BE2C (cell line): ENCODE measurements around the gene TXNL4A.
A peak's percentile ranks its signal among the peaks of the same experiment; 100 is the strongest.

Source experiments
- DNase-seq: peaks from one replicate; pipeline ENCODE4 v3.0.0-alpha.2; 2020
- H3K27me3 ChIP-seq: fragments of 250-450 bp; sonication (Bioruptor Pico); 2 replicates; pipeline ENCODE4 v1.5.1; 2020; ENCODE audit warnings: mild to moderate bottlenecking
- H3K36me3 ChIP-seq: fragments of 250-450 bp; sonication (Bioruptor Pico); 2 replicates; pipeline ENCODE4 v1.5.1; 2020; ENCODE audit warnings: mild to moderate bottlenecking
- H3K4me1 ChIP-seq: fragments of 250-450 bp; sonication (Bioruptor Pico); 2 replicates; pipeline ENCODE4 v1.5.1; 2020
- H3K4me3 ChIP-seq: 2 replicates; pipeline ENCODE4 v1.5.1; 2011; ENCODE audit warnings: low read depth, low read length
- H3K9me3 ChIP-seq: fragments of 250-450 bp; sonication (Bioruptor Pico); 2 replicates; pipeline ENCODE4 v1.5.1; 2020
- TF ChIP-seq, protein P1 (sequence below): IDR thresholded peaks from 2 replicates; pipeline ENCODE4 v1.5.1; 2012; ENCODE audit warnings: mild to moderate bottlenecking, low read depth, low read length

TXNL4A gene

DNA sequence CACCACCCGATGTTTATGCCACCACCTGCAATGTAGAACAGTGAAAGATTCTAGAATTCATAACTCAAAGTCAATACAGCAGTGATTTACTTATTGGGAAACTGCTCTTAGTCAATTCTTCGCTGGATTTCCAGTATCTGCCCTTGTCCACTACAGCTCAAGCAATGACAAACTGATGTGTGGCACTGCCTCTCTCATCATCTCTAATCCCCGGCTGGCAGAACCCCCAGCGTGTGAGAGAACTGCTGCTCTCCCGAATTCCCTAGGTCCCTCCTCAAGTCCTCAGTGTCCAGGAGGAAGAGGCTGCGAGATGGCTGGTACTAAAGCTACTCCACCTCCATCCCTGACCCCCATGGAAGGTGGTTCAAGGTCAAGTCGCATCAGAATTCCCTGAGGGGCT is 1.6 kb downstream of the TXNL4A start:
- H3K27me3 ChIP-seq = no peaks in the 10 kb centered on the region
- TF ChIP-seq, protein P1, sequence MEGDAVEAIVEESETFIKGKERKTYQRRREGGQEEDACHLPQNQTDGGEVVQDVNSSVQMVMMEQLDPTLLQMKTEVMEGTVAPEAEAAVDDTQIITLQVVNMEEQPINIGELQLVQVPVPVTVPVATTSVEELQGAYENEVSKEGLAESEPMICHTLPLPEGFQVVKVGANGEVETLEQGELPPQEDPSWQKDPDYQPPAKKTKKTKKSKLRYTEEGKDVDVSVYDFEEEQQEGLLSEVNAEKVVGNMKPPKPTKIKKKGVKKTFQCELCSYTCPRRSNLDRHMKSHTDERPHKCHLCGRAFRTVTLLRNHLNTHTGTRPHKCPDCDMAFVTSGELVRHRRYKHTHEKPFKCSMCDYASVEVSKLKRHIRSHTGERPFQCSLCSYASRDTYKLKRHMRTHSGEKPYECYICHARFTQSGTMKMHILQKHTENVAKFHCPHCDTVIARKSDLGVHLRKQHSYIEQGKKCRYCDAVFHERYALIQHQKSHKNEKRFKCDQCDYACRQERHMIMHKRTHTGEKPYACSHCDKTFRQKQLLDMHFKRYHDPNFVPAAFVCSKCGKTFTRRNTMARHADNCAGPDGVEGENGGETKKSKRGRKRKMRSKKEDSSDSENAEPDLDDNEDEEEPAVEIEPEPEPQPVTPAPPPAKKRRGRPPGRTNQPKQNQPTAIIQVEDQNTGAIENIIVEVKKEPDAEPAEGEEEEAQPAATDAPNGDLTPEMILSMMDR = no peak
- no peak for DNase-seq
- H3K9me3 ChIP-seq = no peaks in the 10 kb centered on the region
- H3K4me3 ChIP-seq = peak overlapping the region; percentile 84
- no peaks in the 10 kb centered on the region for H3K4me1 ChIP-seq
- H3K36me3 ChIP-seq = peaks cover 4% of the 10 kb centered on the region; the same call in 1 of the 2 replicates

DNA sequence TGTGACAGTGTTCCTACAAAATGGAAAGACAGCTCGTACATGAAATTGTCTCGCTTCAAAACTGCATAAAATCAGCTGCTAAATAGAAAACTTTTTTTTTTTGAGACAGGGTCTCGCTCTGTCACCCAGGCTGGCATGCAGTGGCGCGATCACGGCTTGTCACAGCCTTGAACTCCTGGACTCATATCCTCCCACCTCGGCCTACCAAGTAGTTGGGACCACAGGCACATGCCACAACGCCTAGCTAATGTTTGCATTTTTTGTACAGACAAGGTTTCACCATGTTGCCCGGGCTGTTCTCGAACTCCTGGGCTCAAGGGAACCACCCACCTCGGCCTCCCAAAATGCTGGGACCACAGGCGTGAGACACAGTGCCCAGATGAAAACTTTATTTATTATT is 3.2 kb downstream of the TXNL4A start:
- TF ChIP-seq, protein P1 = no peak
- no peak for DNase-seq
- no peak overlapping the region for H3K4me3 ChIP-seq
- no peaks in the 10 kb centered on the region for H3K9me3 ChIP-seq
- H3K27me3 ChIP-seq = no peaks in the 10 kb centered on the region
- peaks cover 4% of the 10 kb centered on the region; the same call in 1 of the 2 replicates for H3K36me3 ChIP-seq
- no peaks in the 10 kb centered on the region for H3K4me1 ChIP-seq

DNA sequence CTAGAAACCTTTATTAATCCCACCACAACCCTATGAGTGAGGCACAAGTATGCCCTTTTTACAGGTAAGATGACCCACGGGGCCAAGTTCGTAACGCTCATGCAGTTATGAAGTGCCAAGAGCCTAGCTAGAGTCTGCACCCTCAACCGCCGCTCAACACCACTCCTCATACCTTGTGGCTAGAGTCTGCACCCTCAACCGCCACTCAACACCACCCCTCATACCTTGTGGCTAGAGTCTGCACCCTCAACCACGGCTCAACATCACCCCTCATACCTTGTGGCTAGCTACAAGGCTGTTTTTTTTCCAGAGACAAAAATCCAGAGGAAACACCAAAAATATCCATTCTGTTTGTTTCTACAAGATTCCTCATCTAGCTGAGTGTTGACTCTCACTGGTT is 4.6 kb downstream of the TXNL4A start:
- Histone ChIP-seq H3K9me3 (no peaks in the 10 kb centered on the region), H3K4me3 (no peak overlapping the region), H3K36me3 (peaks cover 4% of the 10 kb centered on the region; the same call in 1 of the 2 replicates), H3K4me1 (no peaks in the 10 kb centered on the region), H3K27me3 (no peaks in the 10 kb centered on the region)
- TF ChIP-seq, protein P1 = no peak
- no peak for DNase-seq

DNA sequence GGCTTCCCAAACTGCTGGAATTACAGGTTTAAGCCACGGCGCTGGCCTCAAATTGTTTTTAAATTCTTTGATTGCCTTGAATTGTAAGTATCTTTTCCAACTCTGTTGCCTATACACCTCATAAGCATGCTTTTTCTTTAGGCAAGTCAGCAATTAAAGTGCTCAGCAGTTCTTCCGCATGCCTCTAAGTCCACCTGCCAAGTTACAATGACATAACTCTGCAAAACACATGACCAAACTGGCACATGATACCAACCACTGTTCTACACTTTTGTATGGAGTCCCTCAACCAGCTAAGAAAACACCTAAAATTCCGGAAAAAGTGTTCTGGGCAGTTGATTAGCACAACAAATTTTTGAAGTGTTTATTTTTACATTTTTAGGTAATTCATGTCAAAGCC is 5.1 kb downstream of the TXNL4A start:
- DNase-seq = no peak
- Histone ChIP-seq H3K9me3 (no peaks in the 10 kb centered on the region), H3K36me3 (peaks cover 4% of the 10 kb centered on the region; the same call in 1 of the 2 replicates), H3K27me3 (no peaks in the 10 kb centered on the region), H3K4me1 (no peaks in the 10 kb centered on the region), H3K4me3 (no peak overlapping the region)
- TF ChIP-seq, protein P1 = no peak

DNA sequence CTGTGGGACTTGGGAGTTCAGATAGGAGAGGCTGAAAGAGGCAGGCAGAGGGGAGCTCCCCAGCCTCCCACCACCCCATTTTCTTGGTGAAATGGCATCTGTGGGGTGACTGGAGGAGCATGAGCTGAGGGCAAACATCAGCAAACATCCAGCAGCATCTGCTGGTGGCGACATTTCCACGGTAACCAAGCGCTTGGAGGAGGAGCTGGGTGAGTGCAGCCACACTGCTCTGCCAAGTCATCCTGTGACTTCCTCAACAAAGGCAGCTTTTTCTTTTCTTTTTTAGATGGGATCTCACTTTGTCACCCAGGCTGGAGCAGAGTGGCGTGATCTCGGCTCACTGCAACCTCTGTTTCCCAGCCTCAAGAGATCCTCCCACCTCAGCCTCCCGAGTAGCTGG is 5.6 kb downstream of the TXNL4A start:
- H3K36me3 ChIP-seq = peaks cover 4% of the 10 kb centered on the region; the same call in 1 of the 2 replicates
- no peaks in the 10 kb centered on the region for H3K9me3 ChIP-seq
- TF ChIP-seq, protein P1 = no peak
- no peaks in the 10 kb centered on the region for H3K27me3 ChIP-seq
- no peak overlapping the region for H3K4me3 ChIP-seq
- no peaks in the 10 kb centered on the region for H3K4me1 ChIP-seq
- DNase-seq = no peak

DNA sequence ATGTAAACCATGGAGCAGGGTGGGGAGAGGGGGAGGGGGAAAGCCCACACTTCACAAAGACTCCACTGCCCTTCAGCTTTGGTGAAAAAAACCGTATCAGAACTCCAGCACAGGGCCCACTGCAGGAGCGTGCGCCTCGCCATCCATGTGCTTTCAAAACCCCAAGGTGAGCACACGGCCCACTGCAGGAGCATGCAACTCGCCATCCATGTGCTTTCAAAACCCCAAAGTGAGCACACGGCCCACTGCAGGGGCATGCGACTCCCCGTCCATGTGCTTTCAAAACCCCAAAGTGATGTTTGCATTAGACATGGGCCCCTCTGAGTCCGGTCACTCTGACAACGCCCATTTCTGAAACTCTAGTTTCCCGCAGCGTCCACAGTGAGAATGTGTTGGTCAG is 7.8 kb downstream of the TXNL4A start:
- TF ChIP-seq, protein P1 = no peak
- no peak for DNase-seq
- H3K36me3 ChIP-seq = peaks cover 5% of the 10 kb centered on the region
- no peaks in the 10 kb centered on the region for H3K9me3 ChIP-seq
- no peaks in the 10 kb centered on the region for H3K27me3 ChIP-seq
- H3K4me1 ChIP-seq = no peaks in the 10 kb centered on the region
- H3K4me3 ChIP-seq = no peak overlapping the region
